Measurements from ENCODE around the gene SLC7A10. TPM values are rescaled to one million over a fixed set of nuclear protein-coding genes. Genes with fewer than 3 reads are reported as not detected.

SLC7A10 gene
- total RNA-seq, 3 donors from 2014 or later = 6.9 to 8.8 TPM; not detected in 1

GRCh38 chr19:33221638-33222037 lies 4.0 kb downstream of the SLC7A10 start:
- Histone ChIP-seq H3K4me1 (no peaks in the 10 kb centered on the region), H3K36me3 (no peaks in the 10 kb centered on the region), H3K27ac (no peak overlapping the region), H3K9me3 (no peaks in the 10 kb centered on the region), H3K27me3 (peaks cover 9 to 23% of the 10 kb centered on the region in 2 donors), H3K4me3 (no peak overlapping the region)
- DNase-seq (ENCODE audit: low spot score in 2 of 2) = no peak
- intact Hi-C loops (cut with DNase I; ENCODE audit: low total_unique reads) = no loop called here
- TF ChIP-seq POLR2AphosphoS5 (IDR thresholded peaks at IDR 0.05) = no peak
- no peak for TF ChIP-seq POLR2A (IDR thresholded peaks at IDR 0.05)

DNA sequence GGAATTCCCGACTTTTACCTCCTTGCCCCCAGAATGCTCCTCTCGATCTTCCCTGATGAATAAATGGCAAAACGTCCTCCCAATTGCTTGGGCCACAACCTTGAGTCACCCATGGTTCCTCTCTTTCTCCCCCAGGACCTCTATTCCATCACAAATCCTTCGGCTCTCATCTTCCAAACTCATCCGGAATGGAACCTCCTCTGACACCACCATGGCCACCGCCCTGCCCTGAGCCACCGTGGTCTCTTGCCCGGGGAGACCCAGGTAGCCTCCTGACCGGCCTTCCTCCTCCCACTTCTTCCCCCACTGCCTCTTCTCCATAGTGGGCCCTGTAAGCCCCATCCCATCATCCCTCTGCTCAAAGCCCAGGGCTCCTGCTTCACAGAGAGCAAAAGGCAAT lies 4.9 kb downstream of the SLC7A10 start:
- no peak for TF ChIP-seq POLR2AphosphoS5 (IDR thresholded peaks at IDR 0.05)
- TF ChIP-seq CTCF (IDR thresholded peaks at IDR 0.05) = no peak
- TF ChIP-seq POLR2A (IDR thresholded peaks at IDR 0.05) = no peak
- DNase-seq (ENCODE audit: low spot score in 2 of 2) = no peak
- H3K4me3 ChIP-seq = no peak overlapping the region
- H3K36me3 ChIP-seq = no peaks in the 10 kb centered on the region
- peaks cover 6 to 14% of the 10 kb centered on the region in 2 donors for H3K27me3 ChIP-seq
- no peaks in the 10 kb centered on the region for H3K9me3 ChIP-seq
- intact Hi-C loops (cut with DNase I; ENCODE audit: low total_unique reads) = no loop called here
- no peaks in the 10 kb centered on the region for H3K4me1 ChIP-seq
- no peak overlapping the region for H3K27ac ChIP-seq

GRCh38 chr19:33220115-33220514 lies 5.5 kb downstream of the SLC7A10 start:
- peaks cover 3 to 7% of the 10 kb centered on the region in 2 donors for H3K27me3 ChIP-seq
- no peaks in the 10 kb centered on the region for H3K9me3 ChIP-seq
- H3K4me3 ChIP-seq = no peak overlapping the region
- intact Hi-C loops (cut with DNase I; ENCODE audit: low total_unique reads) = no loop called here
- no peaks in the 10 kb centered on the region for H3K36me3 ChIP-seq
- DNase-seq (ENCODE audit: low spot score in 2 of 2) = no peak
- no peak overlapping the region for H3K27ac ChIP-seq
- H3K4me1 ChIP-seq = no peaks in the 10 kb centered on the region
- TF ChIP-seq POLR2A (IDR thresholded peaks at IDR 0.05) (no peak), CTCF (IDR thresholded peaks at IDR 0.05) (no peak), POLR2AphosphoS5 (IDR thresholded peaks at IDR 0.05) (no peak)

GRCh38 chr19:33219261-33219815 lies 6.3 kb downstream of the SLC7A10 start:
- no peak for DNase-seq (ENCODE audit: low spot score in 2 of 2)
- TF ChIP-seq CTCF (IDR thresholded peaks at IDR 0.05) (no peak), POLR2A (IDR thresholded peaks at IDR 0.05) (no peak), POLR2AphosphoS5 (IDR thresholded peaks at IDR 0.05) (no peak)
- no peaks in the 10 kb centered on the region for H3K9me3 ChIP-seq
- intact Hi-C loops (cut with DNase I; ENCODE audit: low total_unique reads) = no loop called here
- H3K27ac ChIP-seq = no peak overlapping the region
- H3K4me3 ChIP-seq = no peak overlapping the region
- no peaks in the 10 kb centered on the region for H3K36me3 ChIP-seq
- no peaks in the 10 kb centered on the region for H3K4me1 ChIP-seq
- no peaks in the 10 kb centered on the region for H3K27me3 ChIP-seq

DNA sequence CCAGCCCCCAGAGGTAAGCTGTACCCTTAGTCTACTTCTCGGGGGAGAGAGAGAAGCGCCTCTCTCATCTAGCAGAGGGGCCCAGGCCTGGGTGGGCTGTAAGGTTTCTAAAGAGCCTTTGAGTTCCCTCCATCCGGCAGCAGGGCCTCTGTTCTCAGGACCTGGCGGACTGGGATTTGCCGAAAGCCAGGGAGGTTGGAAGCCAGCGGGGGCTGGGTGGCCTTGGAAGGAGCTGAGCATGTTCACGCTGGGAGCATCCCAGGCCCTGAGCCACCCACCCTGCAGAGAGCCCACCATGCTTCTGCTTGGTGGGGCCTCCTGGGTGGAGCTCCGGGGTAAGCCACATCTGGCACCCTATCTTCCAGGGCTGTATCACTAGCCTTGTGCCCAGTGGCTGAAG lies 7.8 kb downstream of the SLC7A10 start:
- TF ChIP-seq CTCF (IDR thresholded peaks at IDR 0.05) (no peak), POLR2A (IDR thresholded peaks at IDR 0.05) (no peak), POLR2AphosphoS5 (IDR thresholded peaks at IDR 0.05) (no peak)
- Histone ChIP-seq H3K36me3 (no peaks in the 10 kb centered on the region), H3K9me3 (no peaks in the 10 kb centered on the region), H3K27me3 (no peaks in the 10 kb centered on the region), H3K4me1 (no peaks in the 10 kb centered on the region), H3K4me3 (no peak overlapping the region), H3K27ac (no peak overlapping the region)
- no peak for DNase-seq (ENCODE audit: low spot score in 2 of 2)
- intact Hi-C loops (cut with DNase I; ENCODE audit: low total_unique reads) = no loop called here

All from breast epithelium (tissue), 4 donors.